SU-DHL-6 (cell line): ENCODE data around the gene PSME2.

Experiments
- H2AFZ ChIP-seq: fragments of 200-600 bp; sonication (generic); 2 replicates; pipeline ENCODE4 v1.6.1; 2014; ENCODE audit warnings: low read depth, mild to moderate bottlenecking, moderate library complexity, mixed read lengths, antibody characterized with exemption, low read length; ENCODE audit not compliant: severe bottlenecking
- H3F3A ChIP-seq: fragments of 200-600 bp; shearing (Covaris generic); 2 replicates; pipeline ENCODE4 v1.6.0; 2016; ENCODE audit warnings: antibody characterized with exemption, mild to moderate bottlenecking; ENCODE audit not compliant: insufficient read depth
- H3K27ac ChIP-seq: fragments of 200-600 bp; sonication (generic); 2 replicates; pipeline ENCODE4 v1.5.1; 2016; ENCODE audit warnings: low read depth, mild to moderate bottlenecking, low read length, moderate library complexity, mixed read lengths
- H3K27me3 ChIP-seq: fragments of 200-600 bp; sonication (generic), shearing (Covaris generic); 2 replicates; pipeline ENCODE4 v1.6.0; 2014; ENCODE audit warnings: mild to moderate bottlenecking, low read length
- H3K36me3 ChIP-seq: fragments of 200-600 bp; sonication (generic); 2 replicates; pipeline ENCODE4 v1.6.1; 2014; ENCODE audit warnings: mild to moderate bottlenecking, low read length, mixed read lengths
- H3K4me2 ChIP-seq: fragments of 300-600, 200-600 bp; shearing (Covaris generic), sonication (generic); 2 replicates; pipeline ENCODE4 v1.6.0; 2014; ENCODE audit warnings: low read length, low read depth, mild to moderate bottlenecking; ENCODE audit not compliant: poor library complexity, severe bottlenecking
- H3K4me3 ChIP-seq: fragments of 200-600 bp; sonication (generic); 2 replicates; pipeline ENCODE4 v1.5.1; 2014; ENCODE audit warnings: antibody characterized with exemption, low read length, mild to moderate bottlenecking, mixed read lengths; ENCODE audit not compliant: insufficient read depth, poor library complexity, severe bottlenecking
- H3K79me2 ChIP-seq: fragments of 200-600 bp; sonication (generic); 2 replicates; pipeline ENCODE4 v1.6.1; 2014; ENCODE audit warnings: mild to moderate bottlenecking, low read length, moderate library complexity; ENCODE audit not compliant: insufficient read depth
- H3K9ac ChIP-seq: fragments of 200-600 bp; sonication (generic); 2 replicates; pipeline ENCODE4 v1.7.0; 2014; ENCODE audit warnings: mild to moderate bottlenecking, low read length
- H3K9me2 ChIP-seq: fragments of 200-600 bp; sonication (generic); replicated peaks from 2 replicates; pipeline ENCODE4 v1.6.1; 2014; ENCODE audit warnings: low read length; ENCODE audit not compliant: insufficient read depth
- H3K9me3 ChIP-seq: fragments of 200-600 bp; sonication (generic); 2 replicates; pipeline ENCODE4 v1.6.1; 2014; ENCODE audit warnings: low read length, mixed read lengths; ENCODE audit not compliant: insufficient read depth
- H4K20me1 ChIP-seq: fragments of 200-600 bp; sonication (generic); 2 replicates; pipeline ENCODE4 v1.6.1; 2014; ENCODE audit warnings: low read depth, mild to moderate bottlenecking, antibody characterized with exemption, low read length, moderate library complexity, mixed read lengths
- EZH2phosphoT487 ChIP-seq: fragments of 200-600 bp; sonication (generic), shearing (Covaris generic); conservative IDR thresholded peaks from 2 replicates; pipeline ENCODE4 v1.6.1; 2018; ENCODE audit warnings: mild to moderate bottlenecking, antibody characterized with exemption, low read length, moderate library complexity, mixed read lengths
- TF ChIP-seq, protein P1 (sequence below): fragments of 200-600 bp; sonication (generic); IDR thresholded peaks from one replicate; pipeline ENCODE4 v1.5.1; 2017; ENCODE audit warnings: antibody characterized with exemption, mild to moderate bottlenecking, low read length, moderate library complexity; ENCODE audit not compliant: insufficient read depth, poor library complexity, severe bottlenecking

PSME2 gene

DNA sequence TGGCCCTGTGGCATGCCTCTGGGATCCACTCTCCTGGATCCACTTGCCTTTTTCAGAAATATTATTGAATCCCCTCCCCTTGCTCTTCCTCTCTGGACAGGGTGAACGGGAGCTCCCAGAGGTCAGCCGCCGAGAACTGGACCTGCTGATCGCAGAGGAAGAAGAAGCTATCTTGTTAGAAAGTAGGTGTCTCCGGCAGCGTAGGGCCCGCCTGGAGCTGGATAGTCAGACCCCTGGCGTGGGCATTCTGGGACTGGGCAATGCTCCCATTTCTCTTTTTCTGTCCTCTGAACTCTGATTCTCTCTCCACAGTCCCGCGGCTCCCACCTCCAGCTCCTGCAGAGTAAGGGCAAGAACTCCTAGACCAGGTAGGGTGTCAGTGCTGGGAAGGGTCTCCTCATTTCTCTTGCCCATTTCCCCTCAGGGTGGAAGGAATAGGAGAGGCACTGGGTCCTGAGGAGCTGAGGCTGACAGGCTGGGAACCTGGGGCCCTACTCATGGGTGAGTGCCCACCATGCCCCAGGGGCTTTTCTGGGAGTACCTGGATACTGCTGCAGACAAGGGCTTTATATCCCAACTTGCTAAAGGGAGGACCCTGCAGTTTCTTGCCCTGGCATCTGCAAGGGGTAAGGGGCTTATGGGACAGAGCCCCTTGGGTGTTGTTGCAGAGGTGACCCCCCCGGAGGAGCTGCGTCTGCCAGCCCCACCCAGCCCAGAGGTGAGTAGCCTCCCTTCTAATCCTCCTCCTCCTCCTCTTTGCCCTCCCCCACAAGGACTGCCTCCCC, 30.8 kb upstream of the PSME2 start:
- Histone ChIP-seq H2AFZ (no peak overlapping the region), H3K27ac (no peak overlapping the region), H3K79me2 (no peaks in the 10 kb centered on the region), H3K4me3 (no peak overlapping the region), H3K4me2 (no peak overlapping the region), H3F3A (no peaks in the 10 kb centered on the region), H3K9me2 (no peaks in the 10 kb centered on the region), H3K9me3 (no peaks in the 10 kb centered on the region), H3K27me3 (no peaks in the 10 kb centered on the region), H3K9ac (no peak overlapping the region), H3K36me3 (no peaks in the 10 kb centered on the region), H4K20me1 (no peaks in the 10 kb centered on the region)
- TF ChIP-seq EZH2phosphoT487: no peak
- TF ChIP-seq, protein P1, sequence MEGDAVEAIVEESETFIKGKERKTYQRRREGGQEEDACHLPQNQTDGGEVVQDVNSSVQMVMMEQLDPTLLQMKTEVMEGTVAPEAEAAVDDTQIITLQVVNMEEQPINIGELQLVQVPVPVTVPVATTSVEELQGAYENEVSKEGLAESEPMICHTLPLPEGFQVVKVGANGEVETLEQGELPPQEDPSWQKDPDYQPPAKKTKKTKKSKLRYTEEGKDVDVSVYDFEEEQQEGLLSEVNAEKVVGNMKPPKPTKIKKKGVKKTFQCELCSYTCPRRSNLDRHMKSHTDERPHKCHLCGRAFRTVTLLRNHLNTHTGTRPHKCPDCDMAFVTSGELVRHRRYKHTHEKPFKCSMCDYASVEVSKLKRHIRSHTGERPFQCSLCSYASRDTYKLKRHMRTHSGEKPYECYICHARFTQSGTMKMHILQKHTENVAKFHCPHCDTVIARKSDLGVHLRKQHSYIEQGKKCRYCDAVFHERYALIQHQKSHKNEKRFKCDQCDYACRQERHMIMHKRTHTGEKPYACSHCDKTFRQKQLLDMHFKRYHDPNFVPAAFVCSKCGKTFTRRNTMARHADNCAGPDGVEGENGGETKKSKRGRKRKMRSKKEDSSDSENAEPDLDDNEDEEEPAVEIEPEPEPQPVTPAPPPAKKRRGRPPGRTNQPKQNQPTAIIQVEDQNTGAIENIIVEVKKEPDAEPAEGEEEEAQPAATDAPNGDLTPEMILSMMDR: no peak

DNA sequence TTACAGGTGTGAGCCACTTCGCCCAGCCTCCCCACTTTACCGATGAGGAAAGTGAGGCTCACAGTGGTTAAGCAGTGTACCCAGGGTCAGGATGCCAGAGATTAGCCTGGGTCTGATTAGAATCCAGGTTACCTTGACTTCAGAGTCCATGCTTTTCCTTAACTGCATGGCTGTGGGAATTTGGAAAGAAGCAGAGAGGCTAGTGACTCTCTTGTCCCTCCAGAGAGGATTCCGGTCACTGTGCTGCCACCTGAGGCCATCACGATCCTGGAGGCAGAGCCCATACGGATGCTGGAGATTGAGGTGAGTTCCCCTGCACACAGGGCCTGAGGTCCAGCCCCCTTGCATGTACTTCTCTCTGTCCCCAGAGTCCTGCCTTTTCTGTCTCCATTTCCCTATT, 30.2 kb upstream of the PSME2 start:
- H2AFZ ChIP-seq: no peak overlapping the region
- H3K9me2 ChIP-seq: no peaks in the 10 kb centered on the region
- no peaks in the 10 kb centered on the region for H4K20me1 ChIP-seq
- H3F3A ChIP-seq: no peaks in the 10 kb centered on the region
- TF ChIP-seq, protein P1: no peak
- no peak for TF ChIP-seq EZH2phosphoT487
- H3K27me3 ChIP-seq: no peaks in the 10 kb centered on the region
- no peak overlapping the region for H3K27ac ChIP-seq
- no peaks in the 10 kb centered on the region for H3K79me2 ChIP-seq
- H3K4me3 ChIP-seq: no peak overlapping the region
- no peak overlapping the region for H3K9ac ChIP-seq
- H3K9me3 ChIP-seq: no peaks in the 10 kb centered on the region
- H3K4me2 ChIP-seq: no peak overlapping the region
- H3K36me3 ChIP-seq: no peaks in the 10 kb centered on the region

DNA sequence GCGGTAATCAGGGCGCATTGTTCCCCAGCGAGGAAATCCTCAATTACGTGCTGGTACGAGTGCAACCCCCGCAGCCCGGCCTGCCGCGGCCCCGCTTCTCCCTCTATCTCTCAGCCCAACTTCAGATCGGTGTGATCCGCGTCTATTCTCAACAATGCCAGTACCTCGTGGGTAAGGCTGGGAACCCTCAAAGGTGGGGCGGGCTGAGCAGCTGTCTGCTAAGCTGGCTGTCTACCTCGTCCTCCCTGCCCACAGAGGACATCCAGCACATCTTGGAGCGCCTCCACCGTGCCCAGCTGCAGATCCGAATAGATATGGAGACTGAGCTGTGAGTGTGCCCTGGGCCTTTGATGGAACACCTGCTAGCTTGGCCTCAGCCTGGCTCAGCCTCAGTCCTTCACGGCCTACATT, 26.5 kb upstream of the PSME2 start:
- Histone ChIP-seq H3K9me2 (no peaks in the 10 kb centered on the region), H3K79me2 (no peaks in the 10 kb centered on the region), H3K27me3 (no peaks in the 10 kb centered on the region), H4K20me1 (no peaks in the 10 kb centered on the region), H3F3A (no peaks in the 10 kb centered on the region), H3K27ac (no peak overlapping the region), H3K9me3 (no peaks in the 10 kb centered on the region), H3K4me2 (no peak overlapping the region), H3K9ac (no peak overlapping the region), H2AFZ (no peak overlapping the region), H3K36me3 (no peaks in the 10 kb centered on the region), H3K4me3 (no peak overlapping the region)
- no peak for TF ChIP-seq EZH2phosphoT487
- TF ChIP-seq, protein P1: no peak
